ENCODE data around the gene RNF13.
"Not testable (repeated sequence)": the region's sequence is repeated elsewhere in the genome, so short reads cannot be mapped to it uniquely, and the experiment has no call there.

Gene RNF13

GRCh38 chr3:149901770-149902169 is 88.8 kb downstream of the RNF13 start:
- no peak for DNase-seq

GRCh38 chr3:149902498-149903139 is 89.6 kb downstream of the RNF13 start:
- DNase-seq, result no peak

- DNase-seq, result no peak
These were observed 93.0 kb downstream of the RNF13 start for GRCh38 chr3:149906036-149906435.

- DNase-seq, result no peak
These were observed 95.5 kb downstream of the RNF13 start for GRCh38 chr3:149908424-149908957.

GRCh38 chr3:149909923-149910322 is 96.9 kb downstream of the RNF13 start:
- no peak for DNase-seq

- DNase-seq, result no peak
These were observed 104.2 kb downstream of the RNF13 start for GRCh38 chr3:149917124-149917667.

- DNase-seq, result no peak
These were observed 106.5 kb downstream of the RNF13 start for GRCh38 chr3:149919509-149919908.

GRCh38 chr3:149920119-149920518 is 107.1 kb downstream of the RNF13 start:
- no peak for DNase-seq

GRCh38 chr3:149933008-149933407 is 120.0 kb downstream of the RNF13 start:
- no peak for DNase-seq

- no peak for DNase-seq
These were observed 120.8 kb downstream of the RNF13 start for GRCh38 chr3:149933858-149934257.

- no peak for DNase-seq
These were observed 121.5 kb downstream of the RNF13 start for GRCh38 chr3:149934524-149934923.

GRCh38 chr3:149936812-149937230 is 123.8 kb downstream of the RNF13 start:
- peak; percentile 22 for DNase-seq

- DNase-seq, result not testable (repeated sequence)
These were observed 125.5 kb downstream of the RNF13 start for GRCh38 chr3:149938392-149939055.

- no peak for DNase-seq
These were observed 128.2 kb downstream of the RNF13 start for GRCh38 chr3:149941186-149941585.

GRCh38 chr3:149941946-149942345 is 128.9 kb downstream of the RNF13 start:
- DNase-seq, result no peak

GRCh38 chr3:149942409-149942808 is 129.4 kb downstream of the RNF13 start:
- no peak for DNase-seq

GRCh38 chr3:149943966-149944365 is 131.0 kb downstream of the RNF13 start:
- not testable (repeated sequence) for DNase-seq

- no peak for DNase-seq
These were observed 134.2 kb downstream of the RNF13 start for GRCh38 chr3:149947231-149947630.

GRCh38 chr3:149949181-149949580 is 136.2 kb downstream of the RNF13 start:
- DNase-seq, result no peak

- DNase-seq, result no peak
These were observed 141.8 kb downstream of the RNF13 start for GRCh38 chr3:149954812-149955211.

- DNase-seq, result no peak
These were observed 142.4 kb downstream of the RNF13 start for GRCh38 chr3:149955449-149955848.

- DNase-seq, result no peak
These were observed 144.5 kb downstream of the RNF13 start for GRCh38 chr3:149957361-149958125.

GRCh38 chr3:149958171-149958796 is 145.3 kb downstream of the RNF13 start:
- no peak for DNase-seq

Measured in T-helper 9 cell (primary cell).